Embryonic facial prominence (tissue), 1 donor: Measurements from ENCODE around the gene PRSS16.
"Not testable (repeated sequence)": the region's sequence is repeated elsewhere in the genome, so short reads cannot be mapped to it uniquely, and the experiment has no call there.

ENCODE experiments used
- DNase-seq: peaks from one replicate; pipeline ENCODE4 v3.0.0-alpha.2; 2016; ENCODE audit errors: extremely low spot score

Gene PRSS16

DNA sequence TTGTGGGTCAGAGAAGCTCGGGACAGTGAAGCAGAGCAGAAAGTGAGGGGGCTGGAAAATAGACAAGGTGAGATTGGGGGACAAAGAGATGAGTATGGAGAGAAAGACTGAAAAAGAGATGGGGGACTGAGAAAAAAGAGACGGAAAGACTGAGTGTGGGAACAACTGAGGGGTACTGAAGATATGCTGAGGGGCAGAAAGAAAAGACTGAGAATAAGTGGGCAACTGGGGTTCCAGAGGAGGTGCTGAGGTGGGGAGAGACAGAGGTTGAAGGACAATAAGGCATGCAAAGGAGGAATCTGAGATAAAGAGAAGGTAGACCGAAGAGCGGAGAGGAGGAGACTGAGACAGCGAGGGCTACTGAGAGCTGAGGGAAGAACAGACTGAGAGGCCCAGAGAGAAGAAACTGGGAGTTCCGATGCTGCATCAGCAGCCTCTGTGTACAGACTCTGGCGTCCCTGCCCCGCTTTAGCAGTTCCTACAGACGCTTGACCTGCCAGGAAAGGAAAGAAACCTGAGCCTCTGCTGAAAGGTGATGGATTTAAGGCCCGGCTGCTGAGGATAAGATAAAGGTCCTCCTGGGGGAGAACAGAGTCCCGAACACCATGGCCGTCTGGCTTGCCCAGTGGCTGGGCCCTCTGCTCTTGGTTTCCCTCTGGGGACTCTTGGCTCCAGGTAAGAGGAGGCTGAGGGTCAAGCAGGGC lies at the start of gene PRSS16:
TSS of gene PRSS16 (plus strand) at position 569 of the 704 bp plus-strand sequence. CDS start at position 606, 37 bp downstream.
- DNase-seq: no peak

GRCh38 chr6:27205375-27206278 lies 41.9 kb upstream of the PRSS16 start:
- no peak for DNase-seq

DNA sequence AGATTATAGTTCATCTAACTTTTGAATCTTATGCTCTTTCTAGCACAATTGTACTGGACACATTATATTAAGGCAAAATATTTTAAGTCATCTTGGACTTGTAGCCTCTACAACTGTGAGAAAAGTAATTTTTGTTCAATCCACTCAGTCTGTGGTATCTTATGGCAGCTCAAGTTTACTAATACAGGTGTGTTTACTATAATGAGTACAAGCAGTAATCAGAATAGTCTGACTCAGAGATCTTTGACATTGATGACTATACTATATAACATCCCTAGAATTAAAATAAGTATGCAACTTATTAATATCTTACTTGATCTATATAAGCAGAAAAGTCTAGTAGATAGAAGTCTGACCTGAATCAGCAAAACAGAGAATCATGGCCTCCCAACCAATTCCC lies 40.7 kb upstream of the PRSS16 start:
- no peak for DNase-seq

- DNase-seq: no peak
Measured at GRCh38 chr6:27208042-27208441, 39.5 kb upstream of the PRSS16 start.

DNA sequence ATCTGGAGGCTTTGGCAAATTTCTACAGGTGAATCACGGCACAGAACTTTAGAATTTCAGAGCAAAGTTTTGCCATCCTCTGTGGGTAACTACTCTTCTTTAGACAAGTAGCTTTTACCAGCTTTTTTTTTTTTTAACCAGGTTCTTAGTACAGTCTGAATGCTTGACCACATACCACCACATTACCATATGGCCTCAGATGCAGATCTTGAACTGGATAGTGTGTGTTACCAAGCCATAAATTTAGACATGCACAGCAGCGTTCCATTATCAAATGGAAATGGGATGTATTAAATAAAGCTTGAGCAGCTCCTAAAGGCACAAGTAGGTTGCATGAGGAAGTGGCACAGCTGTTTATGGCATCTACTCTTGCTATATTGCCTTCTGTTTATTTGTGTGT lies 38.3 kb upstream of the PRSS16 start:
- no peak for DNase-seq

- no peak for DNase-seq
Measured at GRCh38 chr6:27209659-27210269, 37.7 kb upstream of the PRSS16 start.

DNA sequence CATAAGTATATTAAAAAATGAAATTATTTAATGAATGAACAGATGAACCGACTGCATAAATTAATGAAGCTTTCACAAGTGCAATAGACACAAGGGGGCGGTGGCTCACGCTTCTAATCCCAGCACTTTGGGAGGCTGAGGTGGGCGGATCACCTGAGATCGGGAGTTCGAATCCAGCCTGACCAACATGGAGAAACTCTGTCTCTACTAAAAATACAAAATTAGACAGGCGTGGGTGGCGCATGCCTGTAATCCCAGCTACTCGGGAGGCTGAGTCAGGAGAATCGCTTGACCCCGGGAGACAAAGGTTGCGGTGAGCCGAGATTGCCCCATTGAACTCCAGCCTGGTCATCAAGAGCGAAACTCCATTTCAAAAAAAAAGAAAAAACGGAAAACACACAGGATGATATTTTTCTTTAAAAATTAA lies 34.4 kb upstream of the PRSS16 start:
- DNase-seq: not testable (repeated sequence)

DNA sequence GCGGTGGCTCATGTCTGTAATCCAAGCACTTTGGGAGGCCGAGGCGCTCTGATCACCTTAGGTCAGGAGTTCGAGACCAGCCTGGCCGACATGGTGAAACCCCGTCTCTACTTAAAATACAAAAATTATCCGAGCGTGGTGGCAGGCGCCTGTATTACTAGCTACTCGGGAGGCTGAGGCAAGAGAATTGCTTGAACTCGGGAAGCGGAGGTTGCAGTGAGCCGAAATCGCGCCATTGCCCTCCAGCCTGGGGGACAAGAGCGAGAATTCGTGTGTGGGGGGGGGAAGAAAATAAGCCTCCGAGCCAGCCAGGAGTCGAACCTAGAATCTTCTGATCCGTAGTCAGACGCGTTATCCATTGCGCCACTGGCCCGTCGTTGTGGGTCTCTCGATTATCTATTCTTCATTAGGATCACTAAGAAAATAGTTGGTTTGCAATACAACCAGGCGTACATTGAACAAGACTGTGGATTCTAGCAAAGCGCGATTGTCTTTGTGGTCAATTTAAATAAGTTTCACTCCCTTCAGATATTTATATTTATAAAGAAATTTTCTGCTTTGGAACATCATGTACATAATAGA lies 33.9 kb upstream of the PRSS16 start:
- DNase-seq: no peak

DNA sequence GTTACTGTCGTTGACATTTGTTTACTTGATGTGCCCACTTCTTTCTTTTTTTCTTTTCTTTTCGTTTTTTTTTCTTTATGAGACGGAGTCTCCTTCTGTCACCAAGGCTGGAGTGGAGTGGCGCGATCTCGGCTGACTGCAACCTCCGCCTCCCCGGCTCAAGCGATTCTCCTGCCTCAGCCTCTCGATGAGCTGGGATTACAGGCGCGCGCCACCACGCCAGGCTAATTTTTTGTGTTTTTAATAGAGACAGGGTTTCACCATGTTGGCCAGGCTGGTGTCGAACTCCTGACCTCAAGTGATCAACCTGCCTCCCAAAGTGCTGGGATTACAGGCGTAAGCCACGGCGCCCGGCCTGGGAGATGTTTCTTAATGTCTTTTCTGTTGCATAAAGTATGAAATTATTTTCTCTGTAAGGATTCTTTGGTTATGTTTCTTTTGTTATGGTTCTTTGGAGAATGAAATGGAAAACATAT lies 33.3 kb upstream of the PRSS16 start:
- no peak for DNase-seq

DNA sequence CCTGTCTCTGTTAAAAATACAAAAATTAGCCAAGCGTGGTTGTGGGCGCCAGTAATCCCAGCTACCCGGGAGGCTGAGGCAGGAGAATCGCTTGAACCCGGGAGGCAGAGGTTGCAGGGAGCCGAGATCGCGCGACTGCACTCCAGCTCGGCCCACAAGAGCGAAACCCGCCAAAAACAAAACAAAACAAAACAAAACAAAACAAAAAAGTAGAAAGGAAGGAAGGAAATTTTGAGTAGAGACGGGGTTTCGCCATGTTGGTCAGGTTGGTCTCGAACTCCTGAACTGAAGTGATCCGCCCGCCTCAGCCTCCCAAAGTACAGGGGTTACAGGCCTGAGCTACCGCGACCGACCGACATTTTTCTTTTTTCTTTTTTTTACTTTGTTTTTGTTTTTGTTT lies 30.6 kb upstream of the PRSS16 start:
- no peak for DNase-seq

- not testable (repeated sequence) for DNase-seq
Measured at GRCh38 chr6:27222971-27223370, 24.5 kb upstream of the PRSS16 start.

DNA sequence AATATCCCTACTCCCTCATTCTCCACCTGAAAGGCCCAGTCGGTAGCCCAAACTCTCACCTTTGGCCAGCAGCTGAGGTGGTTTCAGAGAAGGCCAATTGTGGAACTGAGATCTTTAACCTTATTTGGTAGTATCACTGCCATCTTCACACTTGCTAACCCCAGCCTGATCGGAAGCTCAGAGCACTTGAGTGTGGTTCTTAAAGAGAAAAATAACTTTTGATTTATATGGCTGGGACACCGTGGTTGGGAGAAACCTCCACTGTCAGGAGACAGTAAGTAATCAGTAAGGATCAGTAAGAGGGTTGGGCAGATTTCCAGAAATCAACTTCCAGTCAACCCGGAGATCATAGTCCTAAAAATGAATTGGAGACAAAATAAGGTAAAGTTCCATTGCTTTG lies 22.8 kb upstream of the PRSS16 start:
- no peak for DNase-seq

GRCh38 chr6:27228963-27229477 lies 18.5 kb upstream of the PRSS16 start:
- no peak for DNase-seq

DNA sequence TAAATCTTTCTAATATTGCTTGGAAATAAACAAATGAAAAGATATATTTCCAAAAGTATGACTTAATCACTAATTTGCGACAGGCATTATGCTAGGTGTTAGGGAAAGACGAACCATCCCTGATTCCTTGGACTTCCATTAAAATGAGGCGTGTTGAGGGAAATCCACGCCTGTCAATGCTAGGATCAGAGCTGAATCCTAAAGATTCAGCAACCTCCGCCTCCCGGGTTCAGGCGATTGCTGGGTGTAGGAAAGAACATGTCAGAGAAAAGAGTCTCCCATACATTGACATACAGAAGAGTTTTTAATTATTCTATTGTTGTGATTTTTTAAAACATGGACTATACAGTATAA lies 16.8 kb upstream of the PRSS16 start:
- no peak for DNase-seq

GRCh38 chr6:27234576-27234975 lies 12.9 kb upstream of the PRSS16 start:
- no peak for DNase-seq

DNA sequence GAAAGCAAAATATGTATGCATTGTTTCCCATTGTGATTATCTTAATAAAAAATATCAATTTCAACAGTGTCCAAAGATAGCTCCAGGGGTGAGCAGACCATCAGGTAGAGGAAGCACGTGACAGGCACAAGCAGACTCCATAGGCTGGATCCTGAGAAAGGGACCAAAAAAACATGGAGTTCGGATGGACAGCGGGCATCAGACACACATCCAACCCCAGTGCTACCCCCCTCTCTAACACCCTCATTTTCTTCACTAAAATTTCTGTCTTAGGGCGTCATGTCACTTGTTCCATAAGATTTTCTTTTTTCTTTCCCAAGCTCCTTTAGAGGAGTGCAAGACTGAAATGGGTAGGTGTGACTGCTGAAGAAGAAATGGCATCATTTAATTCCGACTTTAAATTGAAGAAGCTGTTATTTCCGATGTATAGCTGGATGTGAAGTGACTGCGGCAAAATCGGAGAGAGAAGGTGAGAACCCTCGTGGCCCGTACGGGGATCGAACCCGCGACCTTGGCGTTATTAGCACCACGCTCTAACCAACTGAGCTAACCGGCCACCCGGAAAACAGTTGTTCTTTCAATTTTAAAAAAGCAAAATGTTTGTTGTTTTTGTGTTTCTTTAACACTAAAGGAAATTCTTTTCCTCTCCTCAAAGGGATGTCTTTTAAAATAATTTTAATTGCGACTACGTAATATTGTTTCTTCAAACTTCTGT lies 10.3 kb upstream of the PRSS16 start:
- no peak for DNase-seq

GRCh38 chr6:27238010-27238983 lies 9.2 kb upstream of the PRSS16 start:
- DNase-seq: no peak

DNA sequence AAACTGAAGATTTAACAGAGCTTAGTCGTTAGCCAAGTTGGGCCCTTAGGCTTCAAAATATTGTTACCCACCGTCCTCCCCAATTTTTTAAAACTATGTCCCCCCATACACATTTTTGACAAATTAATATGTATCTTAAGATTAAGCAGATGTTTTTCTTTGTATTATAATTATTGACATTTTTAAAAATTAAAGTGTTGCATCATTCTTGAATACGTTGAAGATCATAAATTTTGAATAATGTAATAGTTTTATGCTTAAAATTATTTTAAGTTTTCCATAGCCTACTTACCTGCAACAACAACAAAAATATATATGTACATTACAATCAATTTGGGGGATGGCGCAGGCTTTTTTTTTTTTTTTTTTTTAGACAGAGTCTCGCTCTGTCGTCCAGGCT lies 8.2 kb upstream of the PRSS16 start:
- DNase-seq: no peak

- no peak for DNase-seq
Measured at GRCh38 chr6:27241443-27241842, 6.1 kb upstream of the PRSS16 start.
